NCI-H2227 treated with DMSO at 0.1 percent for 48 hours (cell line): Measurements from ENCODE around the gene RAD51B.

ENCODE experiments used
- DNase-seq: peaks from one replicate; lab custom pipeline; 2025; lab: John Stamatoyannopoulos, UW

The RAD51B gene

GRCh38 chr14:68772761-68773381 is 953.3 kb downstream of the RAD51B start:
- no peak for DNase-seq

GRCh38 chr14:68774771-68775613 is 955.4 kb downstream of the RAD51B start:
- DNase-seq: no peak

GRCh38 chr14:68775614-68776126 is 956.1 kb downstream of the RAD51B start:
- DNase-seq: no peak

- no peak for DNase-seq
Observed at GRCh38 chr14:68777644-68778043, 958.1 kb downstream of the RAD51B start.
